SK-N-MC (cell line): ENCODE results near the gene ANO2.

Source experiments
- EZH2 ChIP-seq: fragments of 200-600 bp; sonication (generic); IDR thresholded peaks from one replicate; pipeline ENCODE4 v1.6.1; 2017; ENCODE audit warnings: antibody characterized with exemption
- FOXP2 ChIP-seq: optimal IDR thresholded peaks from 2 replicates; pipeline ENCODE3; 2011; ENCODE audit warnings: mild to moderate bottlenecking, moderate library complexity; ENCODE audit not compliant: insufficient read depth; ENCODE audit errors: extremely low read length, control extremely low read depth

DNA sequence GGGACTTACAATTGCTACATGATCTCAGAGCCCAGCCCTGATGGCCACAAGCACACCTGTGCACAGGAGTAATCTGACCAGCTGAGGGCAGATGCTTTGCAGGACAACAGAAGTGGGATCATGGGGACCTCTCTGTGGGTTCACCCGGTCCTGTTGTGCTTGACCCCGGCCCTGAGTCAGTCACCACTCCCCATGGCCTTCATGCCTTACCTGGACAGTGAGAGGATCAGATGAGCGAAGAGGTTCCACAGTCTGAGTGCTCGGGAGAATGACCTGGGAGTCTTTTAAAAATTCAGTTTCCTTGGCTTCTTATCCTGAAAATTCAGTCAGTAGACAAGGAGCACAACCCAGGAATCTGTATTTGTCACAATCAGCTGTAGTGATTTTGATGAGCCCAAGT, 425.0 kb downstream of the ANO2 start:
- TF ChIP-seq EZH2 (no peak), FOXP2 (no peak)
